GM12891 (cell line): ENCODE data around the gene MEP1B.
"Not testable (repeated sequence)": the region's sequence is repeated elsewhere in the genome, so short reads cannot be mapped to it uniquely, and the experiment has no call there.

Experiments used
- DNase-seq: peaks from one replicate; pipeline ENCODE4 v3.0.0; 2011; ENCODE audit warnings: low spot score; ENCODE audit not compliant: insufficient read length
- FAIRE-seq: peaks from 2 replicates; lab custom pipeline; 2011; peaks lifted over from hg19 to GRCh38; lab: Jason Lieb, UNC
- PAX5 ChIP-seq: IDR thresholded peaks from 2 replicates; pipeline ENCODE4 v1.6.1; 2011; ENCODE audit warnings: low read length, moderate library complexity, mild to moderate bottlenecking; ENCODE audit not compliant: insufficient read depth, severe bottlenecking
- POLR2A ChIP-seq: IDR thresholded peaks from 2 replicates; pipeline ENCODE4 v1.6.1; 2011; ENCODE audit warnings: low read depth, low read length, control low read depth
- POLR2AphosphoS5 ChIP-seq: IDR thresholded peaks from 2 replicates; pipeline ENCODE4 v1.6.1; 2011; ENCODE audit warnings: low read depth, low read length, control low read depth
- POU2F2 ChIP-seq: IDR thresholded peaks from 2 replicates; pipeline ENCODE4 v1.6.1; 2011; ENCODE audit warnings: low read depth, mild to moderate bottlenecking, control low read depth, low read length, moderate library complexity
- SPI1 ChIP-seq: IDR thresholded peaks from 2 replicates; pipeline ENCODE4 v1.6.1; 2011; ENCODE audit warnings: low read depth, low read length, control low read depth
- TAF1 ChIP-seq: IDR thresholded peaks from 2 replicates; pipeline ENCODE4 v1.6.1; 2011; ENCODE audit warnings: low read depth, low read length, control low read depth

Gene MEP1B

GRCh38 chr18:32174719-32175118, 15.1 kb upstream of the MEP1B start:
- no peak for FAIRE-seq
- TF ChIP-seq POLR2AphosphoS5 (no peak), SPI1 (no peak), POU2F2 (no peak), TAF1 (no peak), POLR2A (no peak), PAX5 (no peak)
- DNase-seq: no peak

- DNase-seq (no peak), FAIRE-seq (no peak)
- TF ChIP-seq SPI1 (no peak), POLR2A (no peak), POU2F2 (no peak), POLR2AphosphoS5 (no peak), TAF1 (no peak), PAX5 (no peak)
Observed at GRCh38 chr18:32175265-32175664, 14.6 kb upstream of the MEP1B start.

GRCh38 chr18:32176745-32177144, 13.1 kb upstream of the MEP1B start:
- FAIRE-seq, DNase-seq: not testable (repeated sequence)

GRCh38 chr18:32177530-32177929, 12.3 kb upstream of the MEP1B start:
- no peak for TF ChIP-seq TAF1
- FAIRE-seq (no peak), DNase-seq (no peak)

- TF ChIP-seq POU2F2: no peak
- TF ChIP-seq TAF1: no peak
- no peak for TF ChIP-seq POLR2AphosphoS5
- no peak for TF ChIP-seq POLR2A
- TF ChIP-seq SPI1: no peak
- no peak for TF ChIP-seq PAX5
- DNase-seq (no peak), FAIRE-seq (no peak)
Observed at GRCh38 chr18:32183503-32183902, 6.3 kb upstream of the MEP1B start.

- DNase-seq (no peak), FAIRE-seq (no peak)
- TF ChIP-seq POLR2A (no peak), POU2F2 (no peak), POLR2AphosphoS5 (no peak), SPI1 (no peak), TAF1 (no peak), PAX5 (no peak)
Observed at GRCh38 chr18:32190209-32190608, 370 bp downstream of the MEP1B start.

GRCh38 chr18:32195881-32196815, 6.3 kb downstream of the MEP1B start:
- no peak for TF ChIP-seq POLR2AphosphoS5
- TF ChIP-seq TAF1: no peak
- no peak for TF ChIP-seq PAX5
- TF ChIP-seq POU2F2: no peak
- TF ChIP-seq SPI1: no peak
- no peak for TF ChIP-seq POLR2A
- FAIRE-seq: no peak
- DNase-seq: no peak

GRCh38 chr18:32200766-32201165, 10.9 kb downstream of the MEP1B start:
- TF ChIP-seq POU2F2 (no peak), POLR2AphosphoS5 (no peak), SPI1 (no peak)
- no peak for FAIRE-seq
- DNase-seq: no peak

GRCh38 chr18:32201948-32202672, 12.3 kb downstream of the MEP1B start:
- FAIRE-seq (no peak), DNase-seq (no peak)
- no peak for TF ChIP-seq POLR2A
- TF ChIP-seq POU2F2: no peak
- no peak for TF ChIP-seq TAF1
- TF ChIP-seq POLR2AphosphoS5: no peak
- no peak for TF ChIP-seq PAX5
- no peak for TF ChIP-seq SPI1

- DNase-seq: no peak
- FAIRE-seq: no peak
- TF ChIP-seq PAX5 (no peak), TAF1 (no peak), SPI1 (no peak)
Observed at GRCh38 chr18:32208023-32208422, 18.2 kb downstream of the MEP1B start.
